ENCODE data around the gene TRAT1.

DNA sequence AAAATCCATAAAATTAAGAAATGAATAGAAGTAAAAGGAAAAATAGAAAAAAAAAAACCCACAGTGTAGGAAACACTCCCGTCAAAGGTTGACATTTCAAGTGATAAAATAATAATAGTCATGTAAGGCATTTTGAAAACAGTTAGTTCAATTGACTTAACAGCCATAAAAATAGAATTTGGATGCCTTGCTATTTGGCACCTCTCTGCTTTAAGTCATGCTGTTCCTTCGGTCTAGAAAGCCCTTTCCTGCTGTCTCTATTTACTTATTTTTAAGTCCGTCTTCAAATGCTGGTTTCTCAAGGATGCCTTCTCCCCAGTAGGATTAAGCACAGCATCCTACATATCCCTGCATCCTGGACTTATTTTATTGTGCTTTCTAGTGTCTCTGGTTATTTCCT, 43.1 kb upstream of the TRAT1 start:
- TF ChIP-seq EZH2phosphoT487 (IDR thresholded peaks at IDR 0.05; ENCODE audit: insufficient read depth, low read depth), result no peak
- no peak for TF ChIP-seq EZH2 (IDR thresholded peaks at IDR 0.05; ENCODE audit: insufficient read depth, poor library complexity, severe bottlenecking)

Measured in GM23248 (cell line).